22Rv1 (cell line): ENCODE measurements around the gene JMY.

Experiments used
- H3K27ac ChIP-seq: fragments of 450-650 bp; 2 replicates; pipeline ENCODE4 v1.5.1; 2017
- ZFX ChIP-seq: fragments of 450-650 bp; IDR thresholded peaks from 2 replicates; pipeline ENCODE4 v1.6.1; 2017; ENCODE audit warnings: antibody characterized with exemption, borderline replicate concordance
- TF ChIP-seq, protein P1 (sequence below): fragments of 450-650 bp; IDR thresholded peaks from 2 replicates; pipeline ENCODE4 v1.5.1; 2017; ENCODE audit warnings: mild to moderate bottlenecking

Gene JMY

DNA sequence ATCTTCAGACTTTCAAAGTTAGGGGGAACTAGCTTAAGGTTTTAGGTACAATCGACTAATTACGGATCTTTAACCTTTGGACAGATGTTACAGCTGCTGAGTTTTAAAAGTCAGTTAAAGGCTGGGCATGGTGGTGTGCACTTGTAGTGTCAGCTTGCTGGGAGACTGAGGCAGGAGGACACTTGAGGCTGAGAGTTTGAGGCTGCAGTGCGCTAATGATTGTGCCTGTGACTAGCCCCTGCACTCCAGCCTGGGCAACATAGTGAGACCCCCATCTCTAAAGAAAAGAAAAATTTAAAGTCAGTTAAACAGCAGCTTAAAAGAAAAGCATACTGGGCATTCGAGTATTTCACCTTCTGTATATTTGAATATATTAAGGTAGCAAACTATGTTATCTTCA, 51.4 kb downstream of the JMY start:
- TF ChIP-seq, protein P1, sequence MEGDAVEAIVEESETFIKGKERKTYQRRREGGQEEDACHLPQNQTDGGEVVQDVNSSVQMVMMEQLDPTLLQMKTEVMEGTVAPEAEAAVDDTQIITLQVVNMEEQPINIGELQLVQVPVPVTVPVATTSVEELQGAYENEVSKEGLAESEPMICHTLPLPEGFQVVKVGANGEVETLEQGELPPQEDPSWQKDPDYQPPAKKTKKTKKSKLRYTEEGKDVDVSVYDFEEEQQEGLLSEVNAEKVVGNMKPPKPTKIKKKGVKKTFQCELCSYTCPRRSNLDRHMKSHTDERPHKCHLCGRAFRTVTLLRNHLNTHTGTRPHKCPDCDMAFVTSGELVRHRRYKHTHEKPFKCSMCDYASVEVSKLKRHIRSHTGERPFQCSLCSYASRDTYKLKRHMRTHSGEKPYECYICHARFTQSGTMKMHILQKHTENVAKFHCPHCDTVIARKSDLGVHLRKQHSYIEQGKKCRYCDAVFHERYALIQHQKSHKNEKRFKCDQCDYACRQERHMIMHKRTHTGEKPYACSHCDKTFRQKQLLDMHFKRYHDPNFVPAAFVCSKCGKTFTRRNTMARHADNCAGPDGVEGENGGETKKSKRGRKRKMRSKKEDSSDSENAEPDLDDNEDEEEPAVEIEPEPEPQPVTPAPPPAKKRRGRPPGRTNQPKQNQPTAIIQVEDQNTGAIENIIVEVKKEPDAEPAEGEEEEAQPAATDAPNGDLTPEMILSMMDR = no peak
- H3K27ac ChIP-seq = no peak overlapping the region

GRCh38 chr5:79287907-79288306, 52.0 kb downstream of the JMY start:
- TF ChIP-seq ZFX = no peak
- TF ChIP-seq, protein P1 = no peak

DNA sequence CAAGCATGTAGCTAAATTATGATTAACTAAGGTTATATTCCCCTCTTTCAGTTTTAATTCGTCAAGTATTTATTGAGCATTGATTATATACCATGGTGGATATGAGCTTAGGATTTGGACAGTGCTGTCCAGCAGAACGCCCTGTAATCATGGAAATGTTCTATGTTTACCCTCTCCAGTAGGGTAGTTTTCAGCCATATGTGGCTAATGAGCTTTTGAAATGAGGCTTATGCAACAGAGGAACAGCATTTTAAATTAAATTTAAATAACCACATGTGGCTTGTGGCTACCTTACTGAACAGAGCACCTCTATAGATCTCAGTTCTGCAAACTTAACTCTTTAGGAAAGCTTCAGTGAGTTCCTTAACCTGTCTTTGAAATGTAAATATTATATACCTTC, 59.1 kb downstream of the JMY start:
- TF ChIP-seq, protein P1 = no peak
- no peak for TF ChIP-seq ZFX
- H3K27ac ChIP-seq = no peak overlapping the region

More at GRCh38 chr5:79287907-79288306, 52.0 kb downstream of the JMY start:
- H3K27ac ChIP-seq = no peak overlapping the region

- no peak overlapping the region for H3K27ac ChIP-seq
- no peak for TF ChIP-seq ZFX
- TF ChIP-seq, protein P1 = no peak
These were observed 61.7 kb downstream of the JMY start for GRCh38 chr5:79297661-79298060.

GRCh38 chr5:79301046-79301712, 65.2 kb downstream of the JMY start:
- no peak for TF ChIP-seq ZFX
- TF ChIP-seq, protein P1 = no peak
- H3K27ac ChIP-seq = no peak overlapping the region

DNA sequence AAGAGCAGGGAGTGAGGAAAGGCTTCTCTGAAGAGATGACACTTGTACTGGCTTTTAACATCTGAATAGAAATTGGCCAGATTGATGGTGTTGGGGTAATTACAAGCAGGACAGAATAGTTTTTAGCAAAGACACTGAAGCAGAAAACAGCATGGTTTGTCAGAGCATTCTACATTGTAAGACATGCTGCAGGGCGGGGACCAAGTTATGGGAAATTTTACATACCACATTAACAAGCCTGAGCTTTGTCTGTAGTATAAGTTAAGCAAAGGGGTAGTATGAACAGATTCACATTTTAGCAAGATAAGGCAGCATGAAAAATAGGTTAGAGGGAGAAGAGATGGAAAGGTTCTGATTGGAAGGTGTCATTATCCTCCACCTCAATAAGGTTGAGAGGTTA, 66.5 kb downstream of the JMY start:
- TF ChIP-seq, protein P1 = no peak
- no peak for TF ChIP-seq ZFX
- H3K27ac ChIP-seq = no peak overlapping the region

- TF ChIP-seq, protein P1 = no peak
- TF ChIP-seq ZFX = no peak
- no peak overlapping the region for H3K27ac ChIP-seq
These were observed 69.8 kb downstream of the JMY start for GRCh38 chr5:79305706-79306105.
